HG03064 (cell line): Measurements from ENCODE around the gene PYDC1.
"Not testable (repeated sequence)": the region's sequence is repeated elsewhere in the genome, so short reads cannot be mapped to it uniquely, and the experiment has no call there.

Experiments used
- ATAC-seq: cut with Tn5 transposase; IDR thresholded peaks from one replicate; pipeline ENCODE4 v1.9.1; 2021; ENCODE audit warnings: low read depth; ENCODE audit not compliant: unreplicated experiment

Gene PYDC1

DNA sequence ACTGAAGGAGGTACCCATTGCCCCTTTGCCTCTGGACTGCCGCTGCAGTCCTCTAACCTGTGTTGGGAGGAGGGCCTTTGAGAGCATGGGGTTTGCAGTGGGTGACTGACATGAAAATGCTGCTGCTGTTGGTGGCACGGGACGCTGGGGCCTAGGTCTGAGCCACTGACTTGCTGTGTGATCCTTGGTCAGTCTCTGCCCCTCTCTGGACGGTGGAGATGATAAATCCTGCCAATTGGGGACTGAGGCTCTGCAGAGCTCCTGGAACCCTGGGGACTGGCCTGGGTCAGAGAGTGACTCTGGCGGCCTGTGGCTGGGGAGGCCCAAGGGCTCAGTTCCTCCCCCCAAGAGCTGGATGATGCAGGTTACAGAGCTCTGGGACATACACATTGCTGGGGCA, 6.1 kb upstream of the PYDC1 start:
- ATAC-seq, result no peak

DNA sequence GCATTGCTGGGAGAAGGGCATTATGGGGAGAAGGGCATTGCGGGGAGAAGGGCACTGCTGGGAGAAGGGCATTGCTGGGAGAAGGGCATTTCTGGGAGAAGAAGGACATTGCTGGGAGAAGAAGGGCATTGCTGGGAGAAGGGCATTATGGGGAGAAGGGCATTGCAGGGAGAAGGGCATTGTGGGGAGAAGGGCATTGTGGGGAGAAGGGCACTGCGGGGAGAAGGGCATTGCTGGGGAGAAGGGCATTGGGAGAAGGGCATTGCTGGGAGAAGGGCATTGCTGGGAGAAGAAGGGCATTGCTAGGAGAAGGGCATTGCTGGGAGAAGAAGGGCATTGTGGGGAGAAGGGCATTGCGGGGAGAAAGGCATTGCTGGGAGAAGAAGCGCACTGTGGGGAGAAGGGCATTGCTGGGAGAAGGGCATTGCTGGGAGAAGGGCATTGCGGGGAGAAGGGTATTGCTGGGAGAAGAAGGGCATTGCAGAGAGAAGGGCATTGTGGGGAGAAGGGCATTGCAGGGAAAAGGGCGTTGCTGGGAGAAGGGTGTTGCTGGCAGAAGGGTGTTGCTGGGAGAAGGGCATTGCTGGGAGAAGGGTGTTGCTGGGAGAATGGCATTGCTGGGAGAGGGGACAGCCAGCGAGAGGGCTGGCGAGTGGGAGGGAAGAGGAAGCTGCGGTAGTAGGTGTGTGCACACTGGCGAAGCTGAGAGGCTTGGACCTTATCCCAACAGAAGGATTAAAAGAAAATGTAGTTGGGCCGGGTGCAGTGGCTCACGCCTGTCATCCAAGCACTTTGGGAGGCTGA, 4.6 kb upstream of the PYDC1 start:
- ATAC-seq, result no peak

DNA sequence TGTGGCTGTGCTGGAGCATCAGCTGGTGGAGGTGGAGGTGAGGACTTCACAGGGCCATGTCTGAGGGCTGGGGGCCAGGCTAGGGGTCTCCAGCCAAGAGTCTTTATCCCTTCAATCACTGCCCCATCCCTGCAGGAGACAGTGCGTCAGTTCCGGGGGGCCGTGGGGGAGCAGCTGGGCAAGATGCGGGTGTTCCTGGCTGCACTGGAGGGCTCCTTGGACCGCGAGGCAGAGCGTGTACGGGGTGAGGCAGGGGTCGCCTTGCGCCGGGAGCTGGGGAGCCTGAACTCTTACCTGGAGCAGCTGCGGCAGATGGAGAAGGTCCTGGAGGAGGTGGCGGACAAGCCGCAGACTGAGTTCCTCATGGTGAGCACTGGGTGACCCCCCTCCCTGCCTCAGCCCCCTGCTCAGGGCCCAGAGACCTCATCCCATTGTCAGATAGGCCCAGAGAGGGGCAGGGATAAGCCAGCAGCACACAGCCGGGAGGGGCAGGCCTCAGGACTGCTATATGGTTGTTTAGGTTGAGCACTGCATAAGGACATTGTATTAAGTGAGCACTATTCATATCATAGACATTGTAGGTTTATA, 2.3 kb upstream of the PYDC1 start:
- ATAC-seq, result no peak

DNA sequence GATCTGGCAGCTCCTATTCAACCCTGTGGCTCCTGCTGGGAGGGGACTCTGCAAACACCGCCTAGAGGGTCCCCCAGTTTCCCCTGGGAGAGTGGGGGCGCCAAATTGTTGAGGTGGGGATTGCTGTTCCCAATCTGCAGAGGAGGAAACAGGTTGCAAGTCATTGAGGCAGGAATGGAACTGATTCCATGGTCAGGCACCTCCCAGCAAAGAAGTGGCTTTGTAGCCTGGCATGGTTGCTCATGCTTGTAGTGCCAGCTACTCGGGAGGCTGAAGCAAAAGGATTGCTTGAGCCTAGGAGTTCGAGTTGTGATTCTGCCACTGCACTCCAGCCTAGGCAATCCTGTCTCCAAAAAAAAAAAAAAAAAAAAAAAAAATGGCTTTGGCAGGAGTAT, 198 bp upstream of the PYDC1 start:
- ATAC-seq, result no peak

DNA sequence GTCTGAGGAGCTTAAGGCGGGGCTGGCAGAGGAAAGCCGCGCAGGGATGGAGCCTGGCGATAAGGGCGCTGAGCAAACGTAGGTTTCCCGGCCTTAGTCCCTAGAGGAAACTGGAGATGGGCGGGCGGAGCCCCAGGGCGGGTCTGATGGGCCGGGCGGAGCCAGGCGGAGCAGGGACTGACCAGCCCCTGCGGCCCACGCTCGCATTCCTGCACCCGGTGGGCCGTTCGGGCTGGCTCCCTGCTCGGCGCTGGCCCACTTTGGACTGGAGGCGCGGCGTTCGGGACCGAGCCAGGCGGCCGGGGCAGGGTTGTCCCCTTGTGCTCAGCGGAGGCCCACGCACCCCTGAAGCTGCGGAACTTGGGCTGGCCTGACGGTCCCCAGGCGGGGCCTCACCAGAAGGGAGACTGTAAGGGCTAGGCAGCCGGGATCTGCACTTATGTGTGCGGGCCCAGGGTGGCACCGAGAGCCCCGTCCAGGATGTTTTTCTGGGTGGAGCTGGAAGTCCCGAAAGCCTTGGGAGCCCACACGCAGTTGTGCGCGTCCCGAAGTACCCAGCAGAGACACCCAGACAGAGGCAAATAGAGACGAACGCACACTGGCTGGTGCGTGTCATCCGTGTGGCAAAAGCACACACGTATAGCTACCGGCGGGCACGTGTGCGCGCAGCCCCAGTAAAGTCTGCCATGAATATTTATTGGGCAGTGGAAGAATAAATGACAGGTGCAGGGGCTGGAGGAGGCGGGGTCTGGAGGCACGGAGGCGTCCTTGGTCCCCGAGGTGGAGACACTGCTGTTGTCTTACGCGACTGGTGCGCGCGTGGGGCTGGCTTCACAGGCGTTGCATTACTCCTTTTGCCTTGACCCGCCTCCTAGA, 1.4 kb downstream of the PYDC1 start:
- ATAC-seq, result no peak

DNA sequence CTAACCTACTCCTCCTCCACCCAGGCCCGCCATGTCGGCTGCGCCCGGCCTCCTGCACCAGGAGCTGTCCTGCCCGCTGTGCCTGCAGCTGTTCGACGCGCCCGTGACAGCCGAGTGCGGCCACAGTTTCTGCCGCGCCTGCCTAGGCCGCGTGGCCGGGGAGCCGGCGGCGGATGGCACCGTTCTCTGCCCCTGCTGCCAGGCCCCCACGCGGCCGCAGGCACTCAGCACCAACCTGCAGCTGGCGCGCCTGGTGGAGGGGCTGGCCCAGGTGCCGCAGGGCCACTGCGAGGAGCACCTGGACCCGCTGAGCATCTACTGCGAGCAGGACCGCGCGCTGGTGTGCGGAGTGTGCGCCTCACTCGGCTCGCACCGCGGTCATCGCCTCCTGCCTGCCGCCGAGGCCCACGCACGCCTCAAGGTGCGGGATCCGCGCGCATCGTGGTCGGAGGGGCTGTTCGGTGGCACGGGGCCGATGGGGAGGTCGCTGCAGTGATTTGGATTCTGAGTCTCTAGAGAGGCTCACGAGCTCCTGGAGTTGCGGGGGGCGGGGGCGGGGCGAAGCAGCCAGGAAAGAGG, 2.1 kb downstream of the PYDC1 start:
- no peak for ATAC-seq

DNA sequence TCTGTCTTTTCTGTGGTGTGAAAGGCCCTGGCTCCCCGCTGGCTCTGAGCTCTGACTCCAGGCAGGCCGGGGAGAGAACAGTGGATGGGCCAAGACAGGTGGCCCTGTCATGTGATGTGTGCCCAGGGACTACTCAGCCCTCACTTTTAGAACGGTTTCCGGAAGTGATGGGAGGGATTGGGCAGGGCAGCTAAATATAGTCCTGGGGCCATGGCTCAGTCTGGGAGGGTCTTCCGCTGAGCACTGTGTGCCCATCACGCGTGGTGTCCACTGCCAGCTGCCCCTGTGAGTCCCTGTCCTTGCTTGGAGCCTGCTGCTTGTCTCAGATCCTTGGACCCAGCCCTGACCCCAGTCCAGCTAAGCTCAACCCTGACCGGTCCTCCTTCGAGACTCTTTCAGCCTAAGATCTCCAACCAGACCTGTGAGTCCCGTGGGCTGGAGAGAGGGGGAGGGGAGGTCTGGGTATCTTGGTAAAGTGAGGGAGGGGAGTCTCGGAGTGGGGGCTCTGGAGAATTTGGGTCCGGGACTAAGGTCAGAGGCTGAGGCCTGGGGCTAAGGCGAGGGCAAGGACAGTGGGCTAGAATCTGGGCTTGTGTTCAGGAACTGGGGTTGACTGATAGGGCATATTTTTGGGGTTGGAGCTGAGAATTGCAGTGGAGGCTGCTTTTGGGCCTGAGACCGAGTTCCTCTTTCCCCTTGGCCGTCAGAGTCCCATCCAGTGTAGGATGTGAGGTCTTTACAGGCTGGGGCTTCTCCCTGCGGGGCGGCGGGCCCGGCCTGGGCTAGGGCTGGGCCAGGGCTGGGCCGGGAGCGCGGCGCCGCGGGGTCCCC, 2.8 kb downstream of the PYDC1 start, which contains the start of gene TRIM72:
Gene TRIM72, plus strand, starts transcription at position 243 of the 831 bp plus-strand sequence. CDS start 620 bp downstream, outside the sequence.
- ATAC-seq, result no peak

DNA sequence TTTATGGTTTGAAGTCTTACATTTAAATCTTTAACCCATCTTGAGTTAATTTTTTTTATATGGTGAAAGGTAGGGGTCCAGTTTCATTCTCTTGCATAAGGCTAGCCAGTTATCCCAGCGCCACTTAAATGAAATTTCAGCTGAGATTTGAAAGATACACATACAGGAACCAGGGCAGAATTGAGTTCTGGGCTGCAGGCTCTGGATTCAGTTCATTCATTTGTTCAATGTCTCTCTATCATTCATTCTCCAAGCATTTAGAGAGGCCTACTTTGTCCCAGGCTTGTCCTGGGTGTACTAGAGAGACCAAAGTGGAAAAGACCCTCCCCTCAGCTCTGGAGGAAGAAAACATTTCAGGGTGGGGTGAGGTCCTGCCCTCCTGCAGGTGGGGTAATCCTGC, 3.6 kb downstream of the PYDC1 start:
- ATAC-seq, result no peak

DNA sequence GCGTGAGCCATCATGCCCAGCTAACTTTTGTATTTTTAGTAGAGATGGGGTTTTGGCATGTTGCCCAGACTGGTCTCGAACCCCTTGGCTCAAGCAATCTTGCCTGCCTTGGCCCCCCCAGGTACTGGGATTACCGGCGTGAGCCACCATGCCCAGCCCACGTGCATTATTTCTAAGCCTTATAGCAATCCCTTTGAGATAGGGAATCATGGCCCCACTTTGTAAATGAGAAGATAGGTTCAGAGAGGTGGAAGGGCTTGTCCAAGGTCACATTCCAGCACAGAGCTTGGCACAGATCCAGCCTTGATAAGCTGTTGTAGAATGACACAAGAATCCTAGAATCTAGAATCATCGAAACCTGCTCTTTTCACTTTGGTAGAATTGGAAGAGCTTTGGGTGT, 10.2 kb downstream of the PYDC1 start:
- no peak for ATAC-seq

DNA sequence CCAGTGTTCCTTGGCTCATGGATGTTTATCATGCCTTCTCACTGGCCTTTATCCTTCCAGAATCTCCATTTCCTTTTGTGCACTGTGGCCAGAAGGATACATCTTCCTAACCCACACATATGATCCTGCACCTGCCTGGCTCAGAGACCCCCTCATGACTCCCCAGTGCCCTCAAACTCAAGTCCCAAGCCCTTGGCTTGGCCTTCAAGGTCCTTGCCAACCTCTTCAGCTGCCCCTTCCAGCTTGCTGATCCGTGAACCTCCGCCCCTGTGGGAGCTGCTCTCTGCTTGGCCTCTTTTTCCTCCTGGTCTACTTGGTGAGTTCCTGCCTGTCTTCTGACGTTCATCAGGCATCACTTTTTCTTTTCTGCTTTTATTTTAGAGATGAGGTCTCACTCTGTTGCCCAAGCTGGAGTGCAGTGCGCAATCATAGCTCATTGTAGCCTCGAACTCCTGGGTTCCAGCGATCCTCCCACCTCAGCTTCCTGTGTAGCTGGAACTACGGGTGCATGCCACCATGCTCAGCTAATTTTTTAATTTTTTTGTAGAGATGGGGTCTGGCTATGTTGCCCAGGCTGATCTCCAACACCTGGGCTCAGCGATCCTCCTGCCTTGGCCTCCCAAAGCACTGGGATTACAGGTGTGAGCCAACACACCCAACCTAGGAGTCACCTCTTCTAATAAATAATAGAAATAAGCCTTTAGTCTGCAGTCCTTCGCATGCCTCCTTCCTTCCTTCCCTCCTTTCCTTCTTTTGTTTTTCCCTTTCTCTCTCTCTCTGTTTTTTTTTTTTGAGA, 11.9 kb downstream of the PYDC1 start:
- no peak for ATAC-seq

DNA sequence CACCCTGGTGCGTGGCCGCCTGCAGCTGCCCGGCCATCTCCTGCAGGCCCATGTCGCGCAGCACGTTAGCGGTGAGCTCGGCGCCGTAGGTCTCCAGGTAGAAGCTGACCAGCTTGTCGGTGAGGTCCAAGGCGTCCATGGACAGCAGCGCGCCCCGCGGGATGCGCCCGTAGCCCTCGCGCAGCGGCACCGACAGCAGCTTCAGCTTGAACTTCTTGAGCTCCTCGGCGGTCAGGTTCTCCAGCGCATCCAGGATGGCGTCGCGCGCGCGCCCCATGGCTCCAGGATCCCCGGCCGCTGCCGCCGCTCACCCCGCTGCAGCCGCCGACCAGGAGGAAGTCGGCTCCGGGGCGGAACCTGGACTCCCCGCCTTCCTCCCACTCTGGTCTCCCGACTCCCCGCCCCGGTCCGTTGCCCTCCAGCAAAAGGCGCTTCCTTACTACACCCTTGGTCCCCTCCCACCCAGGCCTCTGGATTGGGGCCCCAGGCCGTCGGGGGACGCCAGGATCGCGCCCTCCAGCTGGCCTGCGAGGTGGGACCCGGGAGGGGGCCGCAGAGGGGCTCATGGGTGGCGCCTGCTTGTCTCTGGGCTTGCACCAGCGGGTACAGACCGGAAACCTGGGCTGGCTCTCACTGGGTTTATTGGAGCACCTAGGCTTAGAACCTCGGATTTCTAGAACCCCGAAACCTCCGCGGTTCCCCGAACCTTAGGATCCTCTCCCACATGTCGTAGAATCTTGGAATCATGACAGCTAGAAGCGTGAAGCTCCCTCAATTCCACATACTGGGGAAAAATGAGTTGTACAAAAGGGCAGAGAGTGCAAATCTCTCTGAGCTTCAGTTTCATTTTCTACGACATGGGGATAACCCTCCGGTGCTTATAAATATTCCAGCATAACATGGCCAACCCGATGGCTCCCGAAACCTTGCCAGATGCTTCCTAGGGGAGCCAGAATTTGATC, 14.2 kb downstream of the PYDC1 start, which contains the start of gene PYCARD:
Gene PYCARD, minus strand, starts transcription at position 347 of the 962 bp plus-strand sequence. Its CDS starts 70 bp downstream, at position 277.
- peak; percentile 36 for ATAC-seq

DNA sequence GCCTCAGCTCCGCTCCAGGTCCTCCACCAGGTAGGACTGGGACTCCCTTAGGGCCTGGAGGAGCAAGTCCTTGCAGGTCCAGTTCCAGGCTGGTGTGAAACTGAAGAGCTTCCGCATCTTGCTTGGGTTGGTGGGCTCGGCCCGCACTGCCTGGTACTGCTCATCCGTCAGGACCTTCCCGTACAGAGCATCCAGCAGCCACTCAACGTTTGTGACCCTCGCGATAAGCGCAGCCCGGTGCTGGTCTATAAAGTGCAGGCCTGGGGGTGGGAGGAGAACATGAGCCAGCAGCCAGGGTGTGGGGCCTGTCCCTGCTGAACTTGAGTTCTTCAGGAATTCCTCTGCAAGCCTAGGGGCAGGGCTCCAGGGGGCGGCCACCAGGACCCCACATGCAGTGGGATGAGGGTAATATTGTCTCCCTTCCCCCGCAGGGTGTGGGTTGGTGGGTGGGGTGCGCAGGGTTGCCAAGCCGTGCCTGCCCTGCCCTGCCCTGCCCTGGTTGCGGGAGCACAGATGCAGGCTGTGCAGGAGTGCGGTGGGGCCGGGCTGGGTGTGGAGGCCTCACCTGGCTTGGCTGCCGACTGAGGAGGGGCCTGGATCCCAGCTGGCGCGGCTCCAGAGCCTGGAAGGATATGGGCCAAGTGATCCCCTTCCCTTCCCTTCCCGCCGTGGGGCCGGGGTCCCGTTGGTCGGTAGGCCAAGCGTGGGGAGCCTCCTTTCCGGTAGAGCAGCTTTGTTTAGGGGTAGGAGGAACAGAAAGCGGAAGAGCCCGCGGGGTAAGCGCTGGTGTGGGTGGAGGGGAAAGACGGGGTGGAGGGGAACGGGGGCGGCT, 15.1 kb downstream of the PYDC1 start:
- ATAC-seq, result peak; percentile 46

DNA sequence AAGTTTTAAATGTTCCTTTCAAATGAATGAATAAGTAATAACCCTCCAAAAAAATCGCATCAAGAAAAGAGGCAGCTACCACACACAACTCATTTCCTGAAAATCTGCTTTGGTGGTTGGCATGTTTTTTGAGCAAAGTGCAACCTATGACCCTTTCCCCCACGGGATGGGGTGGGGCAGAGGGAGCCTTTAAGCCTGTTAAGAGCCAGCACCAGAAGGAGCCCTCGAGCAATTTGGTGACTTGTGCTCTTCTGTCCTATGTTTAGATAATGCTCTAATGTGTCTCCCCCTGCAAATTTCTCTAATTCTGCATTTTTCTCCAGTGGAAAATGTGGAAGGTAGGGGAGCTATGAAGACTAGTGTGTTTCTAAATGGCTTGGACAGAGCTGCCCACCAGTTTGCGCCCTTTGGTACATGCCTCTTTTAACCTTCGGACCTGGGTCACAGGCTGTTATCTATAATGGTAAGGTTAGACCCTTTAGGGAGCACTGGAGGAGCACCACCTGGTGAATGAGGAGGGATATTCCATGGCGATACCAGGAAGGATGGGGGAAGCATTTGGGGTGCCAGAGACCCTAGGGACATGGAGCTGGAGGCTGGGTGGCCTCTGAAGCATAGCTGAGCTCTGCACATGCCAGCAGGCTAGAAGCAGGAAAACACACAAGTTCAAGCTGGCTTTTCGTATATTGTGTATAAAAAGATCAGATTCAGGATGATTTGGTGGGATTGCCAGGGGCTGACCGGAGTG, 15.9 kb downstream of the PYDC1 start:
- ATAC-seq, result no peak

DNA sequence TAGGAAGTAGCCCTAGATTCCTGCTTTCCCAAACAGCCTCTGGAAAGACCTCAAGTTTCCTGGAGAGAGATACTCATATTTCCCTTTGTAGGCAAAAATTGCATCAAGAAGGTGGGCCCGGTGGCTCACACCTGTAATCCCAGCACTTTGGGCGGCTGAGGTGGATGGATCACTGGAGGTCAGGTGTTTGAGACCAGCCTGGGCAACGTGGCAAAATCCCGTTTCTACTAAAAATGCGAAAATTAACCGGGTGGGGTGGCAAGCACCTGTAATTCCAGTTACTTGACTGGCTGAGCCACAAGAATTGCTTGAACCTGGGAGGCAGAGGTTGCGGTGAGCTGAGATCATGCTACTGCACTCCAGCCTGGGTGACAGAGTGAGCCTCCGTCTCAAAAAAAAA, 16.8 kb downstream of the PYDC1 start:
- not testable (repeated sequence) for ATAC-seq

DNA sequence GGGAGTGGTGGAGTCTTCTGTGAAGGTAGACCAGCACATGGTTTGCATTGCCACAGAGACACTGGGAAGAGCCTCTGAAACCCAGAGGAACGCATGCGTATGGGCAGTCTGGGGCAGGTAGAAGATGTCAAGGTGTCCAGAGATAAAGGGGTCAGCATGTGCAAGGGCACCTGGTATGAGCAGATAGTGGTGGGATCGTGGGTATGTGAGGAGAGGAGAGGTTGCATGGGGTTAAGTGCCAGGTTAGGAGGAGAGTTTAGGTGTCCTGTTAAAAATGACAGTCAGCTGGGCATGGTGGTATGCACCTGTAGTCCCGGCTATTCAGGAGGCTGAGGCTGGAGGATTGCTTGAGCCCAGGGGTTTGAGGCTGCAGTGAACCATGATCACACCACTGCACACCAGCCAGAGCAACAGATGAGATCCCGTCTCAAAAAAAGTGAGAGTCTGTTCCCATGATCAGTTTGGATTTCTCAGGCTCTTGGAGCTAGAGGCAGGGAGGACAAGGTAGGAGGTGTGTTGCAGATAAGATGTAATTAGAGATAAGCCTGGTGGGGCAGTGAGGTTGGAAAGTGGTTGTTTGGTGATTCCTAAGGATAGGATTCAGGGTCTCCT, 17.4 kb downstream of the PYDC1 start:
- ATAC-seq, result no peak
